Skeletal muscle tissue (tissue), 4 donors: ENCODE data around the gene CEP128. TPM values are rescaled to one million over a fixed set of nuclear protein-coding genes. Genes with fewer than 3 reads are reported as not detected.

Source experiments
- H3K27ac ChIP-seq: one replicate; pipeline ENCODE4 v1.7.0; 2013; ENCODE audit warnings: mild to moderate bottlenecking, low read depth, low read length, inconsistent platforms
- H3K27me3 ChIP-seq, 3 donors: one replicate each; pipeline ENCODE4 v1.7.0; 2013; ENCODE audit warnings: low read length in 3 of 3; ENCODE audit not compliant: control insufficient read depth in 3 of 3, insufficient read depth in 3 of 3
- H3K36me3 ChIP-seq, 3 donors: one replicate each; pipeline ENCODE4 v1.7.0; 2013; ENCODE audit warnings: low read length in 3 of 3; ENCODE audit not compliant: control insufficient read depth in 3 of 3, insufficient read depth in 3 of 3
- H3K4me1 ChIP-seq, 3 donors: one replicate each; pipeline ENCODE4 v1.7.0; 2013; ENCODE audit warnings: low read length in 3 of 3, mild to moderate bottlenecking in 3 of 3; ENCODE audit not compliant: control insufficient read depth in 3 of 3, insufficient read depth in 3 of 3
- H3K4me3 ChIP-seq, 3 donors: one replicate each; pipeline ENCODE4 v1.7.0; 2013; ENCODE audit warnings: low read length in 3 of 3
- H3K9ac ChIP-seq, 3 donors: one replicate each; pipeline ENCODE4 v1.7.0; 2013; ENCODE audit warnings: low read length in 3 of 3, mild to moderate bottlenecking in 3 of 3, moderate library complexity in 2 of 3, low read depth in 1 of 3
- H3K9me3 ChIP-seq, 3 donors: one replicate each; pipeline ENCODE4 v1.7.0; 2013; ENCODE audit warnings: low read length in 3 of 3; ENCODE audit not compliant: control insufficient read depth in 3 of 3
- total RNA-seq: library from RNA; depleted of rRNA; stranded (reverse); fragments of >200 nt; gene quantifications from one replicate; pipeline ENCODE4 v1.2.3, GENCODE V29; 2014
- donor health status: Osteomylitis.

CEP128 gene
- total RNA-seq, 1 donor from 2014 or later = 6.8 TPM

- H3K9ac ChIP-seq = no peak overlapping the region
- no peak overlapping the region for H3K27ac ChIP-seq
- H3K9me3 ChIP-seq = no peaks in the 10 kb centered on the region
- H3K36me3 ChIP-seq = no peaks in the 10 kb centered on the region
- no peak overlapping the region for H3K4me3 ChIP-seq
- no peaks in the 10 kb centered on the region for H3K27me3 ChIP-seq
- H3K4me1 ChIP-seq = no peaks in the 10 kb centered on the region
These were observed 325.7 kb downstream of the CEP128 start for GRCh38 chr14:80615831-80616230.

- H3K4me1 ChIP-seq = no peaks in the 10 kb centered on the region
- no peaks in the 10 kb centered on the region for H3K36me3 ChIP-seq
- no peaks in the 10 kb centered on the region for H3K27me3 ChIP-seq
- no peak overlapping the region for H3K9ac ChIP-seq
- no peak overlapping the region for H3K4me3 ChIP-seq
- H3K27ac ChIP-seq = no peak overlapping the region
- no peaks in the 10 kb centered on the region for H3K9me3 ChIP-seq
These were observed 332.5 kb downstream of the CEP128 start for GRCh38 chr14:80609055-80609454.

- H3K9me3 ChIP-seq = no peaks in the 10 kb centered on the region
- H3K27ac ChIP-seq = no peak overlapping the region
- H3K4me3 ChIP-seq = no peak overlapping the region
- H3K36me3 ChIP-seq = no peaks in the 10 kb centered on the region
- H3K9ac ChIP-seq = no peak overlapping the region
- H3K4me1 ChIP-seq = no peaks in the 10 kb centered on the region
- no peaks in the 10 kb centered on the region for H3K27me3 ChIP-seq
These were observed 333.0 kb downstream of the CEP128 start for GRCh38 chr14:80608563-80608962.

- H3K4me1 ChIP-seq = no peaks in the 10 kb centered on the region
- H3K27ac ChIP-seq = no peak overlapping the region
- H3K9me3 ChIP-seq = no peaks in the 10 kb centered on the region
- H3K27me3 ChIP-seq = no peaks in the 10 kb centered on the region
- H3K36me3 ChIP-seq = no peaks in the 10 kb centered on the region
- no peak overlapping the region for H3K9ac ChIP-seq
- H3K4me3 ChIP-seq = no peak overlapping the region
These were observed 333.9 kb downstream of the CEP128 start for GRCh38 chr14:80607430-80608190.

GRCh38 chr14:80606347-80606772 lies 335.2 kb downstream of the CEP128 start:
- H3K36me3 ChIP-seq = no peaks in the 10 kb centered on the region
- no peaks in the 10 kb centered on the region for H3K4me1 ChIP-seq
- H3K27me3 ChIP-seq = no peaks in the 10 kb centered on the region
- H3K9ac ChIP-seq = no peak overlapping the region
- no peak overlapping the region for H3K27ac ChIP-seq
- no peaks in the 10 kb centered on the region for H3K9me3 ChIP-seq
- H3K4me3 ChIP-seq = no peak overlapping the region

- no peak overlapping the region for H3K9ac ChIP-seq
- H3K4me3 ChIP-seq = no peak overlapping the region
- no peak overlapping the region for H3K27ac ChIP-seq
- H3K9me3 ChIP-seq = no peaks in the 10 kb centered on the region
- no peaks in the 10 kb centered on the region for H3K36me3 ChIP-seq
- no peaks in the 10 kb centered on the region for H3K4me1 ChIP-seq
- no peaks in the 10 kb centered on the region for H3K27me3 ChIP-seq
These were observed 336.0 kb downstream of the CEP128 start for GRCh38 chr14:80605536-80605935.

GRCh38 chr14:80602946-80603345 lies 338.6 kb downstream of the CEP128 start:
- no peak overlapping the region for H3K9ac ChIP-seq
- no peak overlapping the region for H3K4me3 ChIP-seq
- no peaks in the 10 kb centered on the region for H3K9me3 ChIP-seq
- H3K36me3 ChIP-seq = no peaks in the 10 kb centered on the region
- no peaks in the 10 kb centered on the region for H3K4me1 ChIP-seq
- H3K27ac ChIP-seq = no peak overlapping the region
- no peaks in the 10 kb centered on the region for H3K27me3 ChIP-seq

- Histone ChIP-seq H3K27me3 (no peaks in the 10 kb centered on the region), H3K9ac (no peak overlapping the region)
These were observed 354.3 kb downstream of the CEP128 start for GRCh38 chr14:80587096-80587724.

GRCh38 chr14:80586131-80586530 lies 355.4 kb downstream of the CEP128 start:
- H3K9me3 ChIP-seq = no peaks in the 10 kb centered on the region
- H3K4me1 ChIP-seq = no peaks in the 10 kb centered on the region
- H3K4me3 ChIP-seq = no peak overlapping the region
- no peaks in the 10 kb centered on the region for H3K36me3 ChIP-seq
- no peak overlapping the region for H3K9ac ChIP-seq
- H3K27ac ChIP-seq = no peak overlapping the region
- no peaks in the 10 kb centered on the region for H3K27me3 ChIP-seq

More at GRCh38 chr14:80587096-80587724, 354.3 kb downstream of the CEP128 start:
- H3K4me1 ChIP-seq = no peaks in the 10 kb centered on the region
- no peaks in the 10 kb centered on the region for H3K9me3 ChIP-seq
- H3K27ac ChIP-seq = no peak overlapping the region
- no peaks in the 10 kb centered on the region for H3K36me3 ChIP-seq
- no peak overlapping the region for H3K4me3 ChIP-seq

- no peak overlapping the region for H3K4me3 ChIP-seq
- no peak overlapping the region for H3K27ac ChIP-seq
- no peaks in the 10 kb centered on the region for H3K36me3 ChIP-seq
- H3K9ac ChIP-seq = no peak overlapping the region
- H3K4me1 ChIP-seq = no peaks in the 10 kb centered on the region
- no peaks in the 10 kb centered on the region for H3K27me3 ChIP-seq
- H3K9me3 ChIP-seq = no peaks in the 10 kb centered on the region
These were observed 356.1 kb downstream of the CEP128 start for GRCh38 chr14:80585506-80585835.
